Measurements from ENCODE around the gene AKR7A3.

DNA sequence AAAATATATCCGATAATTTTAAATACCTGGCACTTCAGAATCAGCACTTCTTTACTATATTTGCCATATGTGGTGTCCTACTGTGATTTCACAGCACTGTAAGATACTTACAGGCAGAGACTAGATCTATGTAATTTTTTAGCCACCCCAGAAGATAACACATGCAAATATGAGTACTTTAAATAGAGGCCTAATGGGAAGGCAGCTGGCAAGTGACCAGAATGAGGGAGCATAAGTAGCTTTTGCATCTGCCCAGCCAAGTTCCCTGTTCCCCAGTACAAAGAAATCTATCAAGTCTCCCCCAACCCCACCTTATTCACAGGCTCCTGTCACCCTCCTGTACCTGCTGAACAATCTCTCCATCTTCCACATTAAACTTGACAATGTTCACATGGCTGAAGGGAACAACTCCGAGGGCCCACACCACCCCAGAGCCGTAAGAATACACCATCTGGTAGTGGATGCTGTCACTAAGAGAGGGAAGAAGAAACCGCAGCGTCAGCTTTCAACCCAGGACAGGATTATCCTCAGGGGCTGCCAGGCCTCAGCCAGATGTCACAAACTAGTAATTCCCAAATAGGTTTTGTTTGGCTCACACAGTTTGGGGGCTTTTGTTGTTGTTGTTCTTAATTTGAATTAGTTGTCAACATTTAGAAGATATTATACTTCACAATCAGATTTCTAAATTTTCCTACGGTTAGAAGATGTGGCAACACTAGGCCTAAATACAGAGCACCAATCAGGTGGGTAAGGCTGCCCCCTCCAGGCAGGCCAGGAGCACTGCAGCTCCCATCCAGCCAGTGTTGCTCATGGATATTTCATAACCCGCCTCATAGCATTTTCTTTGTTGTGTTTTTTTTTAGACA, 47.7 kb downstream of the AKR7A3 start:
- TF ChIP-seq POLR2A (IDR thresholded peaks at IDR 0.05), result no peak
- TF ChIP-seq, protein P1, sequence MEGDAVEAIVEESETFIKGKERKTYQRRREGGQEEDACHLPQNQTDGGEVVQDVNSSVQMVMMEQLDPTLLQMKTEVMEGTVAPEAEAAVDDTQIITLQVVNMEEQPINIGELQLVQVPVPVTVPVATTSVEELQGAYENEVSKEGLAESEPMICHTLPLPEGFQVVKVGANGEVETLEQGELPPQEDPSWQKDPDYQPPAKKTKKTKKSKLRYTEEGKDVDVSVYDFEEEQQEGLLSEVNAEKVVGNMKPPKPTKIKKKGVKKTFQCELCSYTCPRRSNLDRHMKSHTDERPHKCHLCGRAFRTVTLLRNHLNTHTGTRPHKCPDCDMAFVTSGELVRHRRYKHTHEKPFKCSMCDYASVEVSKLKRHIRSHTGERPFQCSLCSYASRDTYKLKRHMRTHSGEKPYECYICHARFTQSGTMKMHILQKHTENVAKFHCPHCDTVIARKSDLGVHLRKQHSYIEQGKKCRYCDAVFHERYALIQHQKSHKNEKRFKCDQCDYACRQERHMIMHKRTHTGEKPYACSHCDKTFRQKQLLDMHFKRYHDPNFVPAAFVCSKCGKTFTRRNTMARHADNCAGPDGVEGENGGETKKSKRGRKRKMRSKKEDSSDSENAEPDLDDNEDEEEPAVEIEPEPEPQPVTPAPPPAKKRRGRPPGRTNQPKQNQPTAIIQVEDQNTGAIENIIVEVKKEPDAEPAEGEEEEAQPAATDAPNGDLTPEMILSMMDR (IDR thresholded peaks at IDR 0.05), result peak; percentile 74 to 92 (median 88)

Data from ovary (tissue), 3 donors.